NCI-H2196 (cell line): ENCODE data around the gene GALT.

Source experiments
- DNase-seq: peaks from one replicate; lab custom pipeline; 2025; ENCODE audit not compliant: unreplicated experiment; lab: John Stamatoyannopoulos, UW

Gene GALT

GRCh38 chr9:34646211-34647083, at the start of gene GALT:
Gene GALT (plus strand): TSS chr9:34646675. CDS start chr9:34646705, 30 bp downstream.
- peak; percentile 94 for DNase-seq

- no peak for DNase-seq
These were observed 46.9 kb upstream of the GALT start for GRCh38 chr9:34599546-34599945.

GRCh38 chr9:34600908-34601307, 45.6 kb upstream of the GALT start:
- no peak for DNase-seq

GRCh38 chr9:34601937-34602573, 44.4 kb upstream of the GALT start:
- DNase-seq: no peak

GRCh38 chr9:34603610-34604231, 42.8 kb upstream of the GALT start:
- DNase-seq: peak; percentile 84

- DNase-seq: no peak
These were observed 40.3 kb upstream of the GALT start for GRCh38 chr9:34606190-34606589.

GRCh38 chr9:34606905-34607304, 39.6 kb upstream of the GALT start:
- no peak for DNase-seq

GRCh38 chr9:34607331-34607730, 39.1 kb upstream of the GALT start:
- no peak for DNase-seq

- DNase-seq: no peak
These were observed 35.9 kb upstream of the GALT start for GRCh38 chr9:34610434-34611206.

- DNase-seq: no peak
These were observed 35.1 kb upstream of the GALT start for GRCh38 chr9:34611251-34611810.

- peak; percentile 92 for DNase-seq
These were observed 34.4 kb upstream of the GALT start, which contains the start of gene RPP25L for GRCh38 chr9:34611811-34612787. Gene RPP25L (minus strand): TSS chr9:34612097. CDS start chr9:34611296, 801 bp downstream.

GRCh38 chr9:34612788-34613390, 33.6 kb upstream of the GALT start:
- peak; percentile 92 for DNase-seq

- DNase-seq: no peak
These were observed 31.3 kb upstream of the GALT start for GRCh38 chr9:34615132-34615531.

GRCh38 chr9:34620061-34620994, 26.1 kb upstream of the GALT start, which contains the start of gene DCTN3:
Gene DCTN3 (minus strand): TSS chr9:34620495. CDS start chr9:34620464, 31 bp downstream.
- DNase-seq: peak; percentile 94

GRCh38 chr9:34623374-34624235, 22.9 kb upstream of the GALT start:
- DNase-seq: no peak

GRCh38 chr9:34624475-34625185, 21.8 kb upstream of the GALT start:
- no peak for DNase-seq

GRCh38 chr9:34625186-34625486, 21.3 kb upstream of the GALT start:
- DNase-seq: no peak
